GM12872 (cell line): Measurements from ENCODE around the gene APOL1.

Experiments used
- TF ChIP-seq, protein P1 (sequence below): IDR thresholded peaks from 3 replicates; pipeline ENCODE4 v1.5.1; 2011; ENCODE audit warnings: low read depth, mild to moderate bottlenecking, low read length, moderate library complexity; ENCODE audit not compliant: insufficient read depth

APOL1 gene

DNA sequence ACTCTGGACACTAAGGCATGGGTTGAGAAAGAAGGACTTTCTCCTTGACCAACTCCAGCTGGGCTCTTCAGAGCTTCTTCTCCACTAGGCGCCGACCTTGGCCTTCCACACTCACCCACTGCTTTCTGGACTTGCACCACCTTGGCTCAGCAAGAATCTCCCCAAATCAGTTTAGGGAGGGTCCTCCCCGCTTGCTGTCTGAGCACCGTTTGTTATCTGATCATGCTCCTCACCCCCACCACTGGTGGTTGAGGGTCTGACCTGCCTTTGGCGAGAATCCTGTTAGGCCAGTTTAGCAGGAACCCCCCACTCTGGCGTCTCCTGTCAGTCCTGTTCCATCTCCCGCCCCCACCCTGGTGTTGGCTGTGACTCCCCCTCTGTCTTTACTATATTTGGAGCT is 24.0 kb upstream of the APOL1 start:
- TF ChIP-seq, protein P1, sequence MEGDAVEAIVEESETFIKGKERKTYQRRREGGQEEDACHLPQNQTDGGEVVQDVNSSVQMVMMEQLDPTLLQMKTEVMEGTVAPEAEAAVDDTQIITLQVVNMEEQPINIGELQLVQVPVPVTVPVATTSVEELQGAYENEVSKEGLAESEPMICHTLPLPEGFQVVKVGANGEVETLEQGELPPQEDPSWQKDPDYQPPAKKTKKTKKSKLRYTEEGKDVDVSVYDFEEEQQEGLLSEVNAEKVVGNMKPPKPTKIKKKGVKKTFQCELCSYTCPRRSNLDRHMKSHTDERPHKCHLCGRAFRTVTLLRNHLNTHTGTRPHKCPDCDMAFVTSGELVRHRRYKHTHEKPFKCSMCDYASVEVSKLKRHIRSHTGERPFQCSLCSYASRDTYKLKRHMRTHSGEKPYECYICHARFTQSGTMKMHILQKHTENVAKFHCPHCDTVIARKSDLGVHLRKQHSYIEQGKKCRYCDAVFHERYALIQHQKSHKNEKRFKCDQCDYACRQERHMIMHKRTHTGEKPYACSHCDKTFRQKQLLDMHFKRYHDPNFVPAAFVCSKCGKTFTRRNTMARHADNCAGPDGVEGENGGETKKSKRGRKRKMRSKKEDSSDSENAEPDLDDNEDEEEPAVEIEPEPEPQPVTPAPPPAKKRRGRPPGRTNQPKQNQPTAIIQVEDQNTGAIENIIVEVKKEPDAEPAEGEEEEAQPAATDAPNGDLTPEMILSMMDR: no peak

DNA sequence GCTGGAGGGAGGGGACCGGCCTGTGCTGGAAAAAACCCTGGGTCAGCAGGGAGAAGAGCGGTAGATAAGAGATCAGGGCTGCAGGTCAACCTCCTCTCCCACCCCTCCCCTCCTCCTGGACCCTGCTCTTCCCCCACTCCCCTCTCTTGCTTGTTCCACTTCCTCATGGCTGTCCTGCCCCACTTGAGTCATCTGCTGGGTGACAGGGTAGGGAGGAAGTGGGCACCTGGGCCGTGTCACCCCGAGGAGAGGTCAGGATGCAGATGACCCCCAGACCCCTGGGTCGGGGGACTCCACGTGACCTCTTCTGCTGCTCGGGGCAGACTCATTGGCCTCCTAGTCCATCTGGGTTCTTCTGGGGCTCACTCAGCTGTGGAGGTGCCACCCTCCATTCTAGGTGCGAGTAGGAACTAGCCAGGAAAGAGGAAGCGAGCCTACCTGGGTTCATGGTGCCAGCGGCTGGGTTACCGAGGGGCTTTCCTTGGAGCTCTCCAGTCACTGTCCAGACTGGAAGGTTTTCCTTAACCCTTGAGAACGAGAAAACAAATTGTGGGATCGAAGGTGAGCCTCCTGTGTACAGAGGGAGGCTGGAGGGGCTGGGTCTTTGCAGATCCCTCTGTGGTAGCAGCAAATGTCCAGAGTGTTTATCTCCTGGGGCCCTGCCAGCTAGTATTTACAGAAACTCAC is 20.1 kb upstream of the APOL1 start:
- TF ChIP-seq, protein P1: no peak

DNA sequence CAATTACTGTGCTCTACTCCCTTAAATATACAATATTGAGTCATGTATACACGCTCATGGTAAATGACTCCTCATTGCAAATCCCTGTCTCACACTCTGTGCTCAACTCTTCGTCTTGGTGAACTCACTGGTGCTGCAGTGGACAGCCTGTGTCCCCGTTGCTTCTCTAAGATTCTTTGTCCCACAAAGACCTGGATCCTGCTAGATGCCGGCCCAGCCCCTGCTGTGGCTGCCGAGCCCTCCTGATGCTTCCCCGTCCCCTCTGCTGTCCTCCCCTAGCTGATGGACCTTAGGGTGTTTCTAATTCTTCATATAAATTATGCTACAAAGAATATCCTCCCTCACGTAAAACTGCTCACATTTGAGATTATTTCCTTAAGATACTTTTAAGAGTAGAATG is 19.1 kb upstream of the APOL1 start:
- TF ChIP-seq, protein P1: no peak

- TF ChIP-seq, protein P1: no peak
Observed at GRCh38 chr22:36234213-36234612, 18.7 kb upstream of the APOL1 start.

GRCh38 chr22:36234919-36235318 is 18.0 kb upstream of the APOL1 start:
- TF ChIP-seq, protein P1: no peak

DNA sequence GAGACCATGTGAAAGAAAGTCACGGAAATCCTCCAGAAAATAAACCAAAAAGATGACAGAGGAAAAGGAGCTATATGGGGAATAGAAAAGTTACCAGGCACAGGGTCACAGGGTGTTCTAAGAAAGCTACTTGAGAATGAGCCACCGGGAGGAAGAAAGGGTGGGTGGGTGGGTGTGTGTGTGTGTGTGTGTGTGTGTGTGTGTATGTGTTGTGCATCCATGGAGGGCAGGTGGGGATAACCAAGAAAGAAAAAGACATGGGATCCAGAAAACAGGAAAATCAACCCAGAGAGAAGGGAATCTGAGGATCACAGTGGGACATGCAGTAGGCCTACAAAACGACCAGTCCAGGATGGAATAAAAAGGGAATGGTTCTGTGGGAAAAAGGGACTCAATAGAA is 17.3 kb upstream of the APOL1 start:
- TF ChIP-seq, protein P1: no peak

DNA sequence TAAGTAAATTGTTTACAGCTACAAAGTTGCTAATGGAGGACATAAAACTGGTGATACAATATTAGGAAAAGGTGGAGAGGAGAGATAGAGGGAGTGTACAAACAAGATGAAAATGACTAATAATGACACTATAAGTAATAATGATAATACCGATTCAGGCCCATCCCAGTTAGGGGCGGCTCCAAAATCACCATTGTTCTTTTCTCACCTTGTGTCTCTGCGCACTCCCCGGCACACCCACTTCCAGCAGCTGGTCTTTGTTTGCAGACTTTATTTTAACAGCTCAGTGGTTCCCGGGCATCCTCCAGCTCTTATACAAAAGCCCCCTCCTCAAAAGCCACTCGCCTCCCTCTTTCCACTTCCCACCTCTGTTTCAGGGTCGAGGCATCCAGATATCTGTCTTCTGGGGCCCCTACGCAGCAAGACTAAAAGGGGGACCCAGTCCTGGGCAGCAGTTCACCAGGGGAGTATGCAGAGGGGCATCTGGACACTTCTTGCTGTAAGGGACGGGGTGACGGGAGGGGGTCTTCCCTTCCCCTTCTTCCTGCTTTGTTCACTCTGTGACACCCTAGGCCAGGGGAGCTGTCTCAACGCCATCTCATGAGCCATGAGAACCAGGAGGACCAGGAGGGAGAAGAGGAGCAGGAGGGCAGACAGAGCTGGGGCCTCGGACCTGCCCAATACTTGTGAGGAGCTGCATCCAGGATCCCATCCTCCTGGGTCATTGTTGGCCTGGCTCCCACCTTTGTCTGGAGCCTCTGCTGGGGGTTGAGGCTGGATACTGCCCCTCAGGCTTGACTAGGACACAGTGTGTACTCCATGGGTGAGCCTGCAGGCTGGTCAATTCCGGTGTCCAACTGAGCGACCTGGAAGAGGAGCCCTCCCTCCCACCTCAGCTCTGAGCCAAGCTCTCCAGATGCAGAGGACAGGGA is 16.3 kb upstream of the APOL1 start:
- TF ChIP-seq, protein P1: no peak
